CD4-positive, alpha-beta T cell treated with Interleukin-10 for 1 hour (primary cell): Measurements from ENCODE around the gene DAO.
A peak's percentile ranks its signal among the peaks of the same experiment; 100 is the strongest.
"Not testable (repeated sequence)": the region's sequence is repeated elsewhere in the genome, so short reads cannot be mapped to it uniquely, and the experiment has no call there.

ENCODE experiments used
- DNase-seq: peaks from one replicate; pipeline ENCODE4 v3.0.0-alpha.2; 2020

Gene DAO

GRCh38 chr12:108879615-108880254, at the start of gene DAO:
DAO (plus strand) TSS chr12:108880092; CDS start chr12:108885007, 4,915 bp downstream.
- no peak for DNase-seq

DNA sequence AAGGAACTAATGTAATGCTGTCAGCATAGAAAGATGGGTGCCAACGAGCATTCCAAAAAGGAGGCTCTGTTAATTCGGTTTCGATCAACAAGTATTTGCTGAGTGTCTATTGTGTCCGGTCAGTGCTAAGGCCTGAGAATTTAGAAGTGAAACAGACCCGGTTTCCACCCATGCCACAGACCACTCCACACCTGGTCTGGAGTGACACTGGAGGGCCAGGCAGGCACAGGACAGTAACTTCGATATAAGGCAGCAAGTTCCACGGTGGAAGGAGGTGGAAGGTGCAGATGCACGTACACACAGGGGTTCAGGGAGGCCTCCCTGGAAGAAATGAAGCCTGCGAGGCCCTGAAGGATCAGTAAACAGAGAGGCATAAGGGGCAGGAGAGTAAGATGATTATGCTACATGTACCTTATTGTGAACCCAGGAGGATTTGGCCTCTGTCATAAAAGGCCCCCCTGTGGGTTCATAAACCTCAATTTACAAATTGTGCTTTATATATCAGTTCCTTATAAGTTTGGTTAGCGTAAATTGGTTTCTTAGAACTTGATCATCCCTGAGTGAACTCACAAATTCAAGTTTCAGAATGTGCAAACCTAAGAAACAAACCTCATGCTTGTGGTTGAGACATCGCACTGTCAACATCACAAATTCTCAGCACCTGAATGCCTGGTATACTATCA, 48.4 kb upstream of the DAO start:
- no peak for DNase-seq

DNA sequence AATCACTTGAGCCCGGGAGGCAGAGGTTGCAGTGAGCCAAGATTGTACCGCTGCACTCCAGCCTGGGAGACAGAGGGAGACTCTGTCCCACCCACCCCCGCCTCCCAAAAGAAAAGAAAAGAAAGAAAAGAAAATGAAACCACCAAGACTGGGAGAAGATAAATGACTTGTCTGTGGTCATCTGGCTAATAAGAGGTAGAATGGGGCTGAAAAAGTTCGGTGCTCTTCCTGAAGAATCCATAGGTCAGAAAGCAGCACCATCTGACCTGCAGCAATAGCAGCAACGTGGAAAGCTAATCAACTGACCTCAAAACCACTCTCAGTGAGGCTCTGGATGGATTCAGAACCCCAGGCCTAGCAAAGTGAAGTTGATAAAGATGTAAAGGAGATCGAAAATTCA, 47.7 kb upstream of the DAO start:
- no peak for DNase-seq

- no peak for DNase-seq
Measured at GRCh38 chr12:108832730-108833354, 47.0 kb upstream of the DAO start.

DNA sequence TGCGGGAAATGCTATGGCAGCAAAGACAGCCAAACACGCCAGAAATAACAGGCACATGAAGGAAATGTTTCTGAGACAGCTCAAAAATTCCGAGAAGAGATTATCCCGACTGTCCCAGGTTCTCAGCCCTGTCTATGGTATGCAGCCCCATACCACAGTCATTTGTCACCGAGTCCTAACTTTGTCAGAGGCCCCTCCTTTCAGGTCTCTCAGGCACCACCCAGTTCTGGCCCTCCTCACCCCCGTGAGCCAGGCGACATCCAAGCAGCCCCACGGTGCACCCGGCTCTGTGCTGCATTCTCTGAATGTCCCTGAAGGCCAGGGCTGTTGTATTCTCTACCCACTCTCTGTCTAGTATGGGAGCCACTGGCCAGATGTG, 46.5 kb upstream of the DAO start:
- no peak for DNase-seq

GRCh38 chr12:108833757-108834472, 46.0 kb upstream of the DAO start:
- no peak for DNase-seq

GRCh38 chr12:108835860-108836634, 43.8 kb upstream of the DAO start:
- DNase-seq: no peak

- no peak for DNase-seq
Measured at GRCh38 chr12:108837239-108837638, 42.7 kb upstream of the DAO start.

DNA sequence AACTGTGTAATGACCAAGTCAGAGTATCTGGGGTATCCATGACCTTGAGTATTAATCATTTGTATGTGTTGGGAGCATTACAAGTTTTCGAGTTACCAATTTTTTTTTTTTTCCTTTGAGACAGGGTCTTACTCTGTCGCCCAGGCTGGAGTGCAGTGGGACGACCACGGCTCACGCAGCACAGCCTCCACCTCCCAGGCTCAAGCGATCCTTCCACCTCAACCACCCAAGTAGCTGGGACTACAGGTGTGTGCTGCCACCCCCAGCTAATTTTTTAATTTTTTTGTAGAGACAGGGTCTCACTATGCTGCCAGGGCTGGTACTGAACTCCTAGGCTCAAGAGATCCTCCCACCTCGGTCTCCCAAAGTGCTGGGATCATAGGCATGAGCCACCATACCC, 42.2 kb upstream of the DAO start:
- no peak for DNase-seq

DNA sequence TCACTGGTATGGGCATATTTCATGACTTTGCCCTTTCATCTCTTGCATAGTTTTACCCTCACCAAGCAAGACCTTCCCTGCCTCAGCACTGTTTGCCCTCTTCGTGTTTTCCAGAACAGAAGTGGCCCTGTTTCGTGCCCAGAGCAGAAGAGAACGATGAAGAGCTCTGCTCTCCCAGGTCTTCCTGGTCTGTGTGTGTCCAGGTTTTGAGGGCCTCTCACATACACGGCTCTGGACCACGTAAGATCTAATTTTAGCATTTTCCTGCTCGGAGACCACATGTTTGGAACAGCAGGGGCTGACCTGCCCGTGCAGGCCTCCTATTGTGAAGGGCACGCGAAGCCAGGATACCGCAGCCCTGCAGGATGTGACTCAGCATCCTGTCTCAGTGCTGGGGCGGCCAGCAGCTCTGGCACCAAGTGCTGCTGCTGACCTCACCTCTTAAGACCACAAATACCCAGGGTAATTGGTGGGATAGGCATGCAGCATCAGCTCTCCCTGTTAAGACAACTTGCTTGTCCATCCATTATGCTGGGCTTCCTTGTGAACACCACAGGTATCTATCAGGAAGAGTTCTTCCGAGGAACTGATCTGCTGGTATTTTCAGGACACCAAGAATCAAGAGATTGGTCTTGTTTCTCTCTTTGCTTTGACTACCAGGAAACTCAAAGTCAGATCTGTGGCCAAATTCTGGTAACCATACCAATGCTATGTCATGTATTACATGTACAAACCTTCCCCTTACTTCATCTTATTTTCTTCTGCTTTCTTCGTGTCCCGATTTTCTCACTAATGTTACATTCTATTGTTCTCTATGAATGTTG, 41.5 kb upstream of the DAO start:
- peak; percentile 76 for DNase-seq

DNA sequence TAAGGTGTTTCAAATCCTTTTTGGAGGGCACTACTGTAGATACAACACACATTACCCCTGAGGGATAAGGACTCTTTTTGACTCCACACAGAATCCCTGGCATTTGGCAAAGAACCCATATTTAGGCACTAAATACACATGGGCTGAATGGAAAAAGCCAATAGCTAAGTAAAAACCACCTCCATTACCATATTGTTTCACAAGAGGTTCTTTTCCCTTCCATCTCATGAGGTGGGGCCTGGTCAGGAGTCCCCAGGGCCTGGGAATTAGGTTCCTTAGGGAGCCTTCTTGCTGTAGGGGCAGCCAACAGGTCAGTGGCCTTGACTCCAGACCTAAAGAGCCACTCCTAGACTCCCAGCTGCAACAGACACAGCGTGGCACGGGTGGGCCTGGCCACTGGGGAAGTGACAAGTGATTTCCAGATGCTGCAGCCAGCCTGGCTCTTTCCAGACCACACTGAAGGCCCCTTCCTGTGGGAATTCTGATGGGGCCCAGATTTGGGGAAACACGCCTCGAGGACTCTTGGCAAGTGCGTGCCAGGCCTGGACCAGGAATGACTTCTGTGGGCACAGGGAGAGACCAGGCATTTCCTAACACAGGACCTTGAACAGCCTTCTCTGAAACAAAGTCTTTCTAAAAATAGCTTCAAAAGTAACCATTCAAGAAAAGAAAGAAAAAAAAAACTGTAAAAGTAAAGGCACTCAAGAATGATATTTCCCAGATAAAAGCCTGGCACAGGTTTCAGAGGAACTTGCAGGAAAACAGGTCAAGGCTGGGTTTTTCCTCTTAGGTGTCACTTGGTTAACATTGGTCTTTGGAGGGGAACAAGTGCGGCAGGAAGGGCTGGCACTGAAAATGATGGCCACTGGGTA, 40.6 kb upstream of the DAO start:
- no peak for DNase-seq

DNA sequence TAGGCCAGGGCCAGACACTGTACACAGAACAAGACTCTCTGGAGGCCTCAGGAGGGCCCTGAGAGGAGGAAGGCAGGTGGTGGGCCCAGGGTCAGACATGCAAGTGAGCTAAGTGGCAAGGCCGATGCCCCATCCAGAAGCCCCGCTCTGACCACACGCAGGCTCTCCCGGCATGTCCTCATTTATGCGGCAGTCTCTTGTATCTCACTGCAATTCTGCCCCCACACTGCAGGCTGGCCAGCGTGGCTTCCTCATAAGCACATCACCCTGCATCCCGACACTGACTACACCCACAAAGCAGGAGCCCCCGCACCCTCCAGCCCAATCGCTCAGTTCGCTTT, 40.0 kb upstream of the DAO start:
- no peak for DNase-seq

DNA sequence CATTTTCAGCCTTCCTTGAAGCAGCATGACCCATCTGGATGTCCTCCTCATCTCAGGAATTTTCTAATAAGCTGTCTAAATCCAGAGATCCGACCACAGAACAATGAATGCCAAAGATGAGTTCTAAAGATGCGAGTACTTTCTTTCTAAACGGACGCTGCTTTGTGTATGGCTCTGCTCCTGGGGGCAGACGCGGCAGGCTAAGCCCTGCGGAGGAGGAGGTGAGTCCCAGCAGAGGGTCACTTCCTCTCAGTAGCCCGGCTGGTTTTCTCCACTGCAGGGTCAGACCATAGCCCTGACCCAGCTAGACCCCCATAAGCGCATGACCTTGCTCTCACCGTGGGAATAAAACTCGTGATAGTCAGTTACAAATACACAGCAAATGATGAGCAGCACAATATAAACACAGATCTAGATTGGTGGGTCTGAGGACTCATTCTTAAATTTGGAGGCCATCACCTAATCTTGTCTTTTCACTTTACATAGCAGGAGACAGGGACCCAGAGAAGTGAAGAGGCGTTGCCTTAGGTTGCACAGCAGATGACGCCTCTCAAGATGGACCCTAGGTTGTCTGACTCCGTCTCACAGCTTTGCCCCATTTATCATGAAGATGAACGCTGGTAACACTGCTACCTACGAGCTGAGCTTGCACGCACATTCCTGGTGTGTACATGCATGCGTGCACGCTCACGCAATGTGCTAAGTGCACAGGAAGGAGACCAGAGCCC, 39.1 kb upstream of the DAO start:
- DNase-seq: no peak

GRCh38 chr12:108841825-108842224, 38.1 kb upstream of the DAO start:
- DNase-seq: not testable (repeated sequence)

DNA sequence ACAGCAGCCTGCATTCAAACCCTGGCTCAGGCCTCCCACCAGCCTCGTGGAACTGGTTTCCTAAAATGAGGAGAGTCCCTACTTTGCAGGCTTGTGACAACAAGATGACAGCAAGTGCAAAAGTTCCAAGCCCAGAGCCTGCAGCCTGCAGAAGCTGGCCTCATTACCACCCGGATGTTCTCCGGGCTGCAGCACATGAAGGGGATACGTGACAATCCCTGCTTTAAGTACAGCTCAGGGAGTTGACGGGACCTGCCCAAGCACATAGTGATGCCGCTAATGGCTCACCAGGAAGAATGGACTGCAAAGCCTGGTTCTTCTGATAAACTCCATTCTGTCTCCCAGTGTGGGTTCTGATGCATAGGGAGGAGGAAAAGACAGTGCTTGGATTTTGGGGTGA, 37.5 kb upstream of the DAO start:
- no peak for DNase-seq

GRCh38 chr12:108843187-108843586, 36.7 kb upstream of the DAO start:
- DNase-seq: no peak

DNA sequence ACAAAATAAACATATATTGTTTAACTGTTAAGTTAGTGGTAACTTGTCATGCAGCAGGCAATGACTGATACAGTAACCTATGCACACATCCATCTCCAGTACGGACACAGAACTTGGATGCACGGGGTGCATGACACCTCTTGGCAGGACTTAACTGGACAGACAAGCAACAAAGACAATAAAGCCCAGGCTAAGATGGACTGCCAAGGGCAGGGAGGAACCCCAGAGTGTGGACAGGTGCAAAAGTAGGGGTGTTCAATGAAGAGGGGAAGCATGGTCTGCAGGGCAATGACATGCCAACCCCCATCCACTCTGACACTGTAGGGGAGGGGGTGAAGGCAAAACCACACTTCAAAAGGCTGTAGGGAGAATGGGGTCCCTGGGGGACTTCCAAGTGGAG, 34.2 kb upstream of the DAO start:
- no peak for DNase-seq

GRCh38 chr12:108846290-108846701, 33.6 kb upstream of the DAO start:
- no peak for DNase-seq

- no peak for DNase-seq
Measured at GRCh38 chr12:108847705-108848104, 32.2 kb upstream of the DAO start.

GRCh38 chr12:108849660-108850059, 30.2 kb upstream of the DAO start:
- no peak for DNase-seq
